Activated B cell treated with CpG ODN at 0.5 μM for 24 hours (primary cell): ENCODE measurements around the gene ITGB4. TPM values are rescaled to one million over a fixed set of nuclear protein-coding genes. Genes with fewer than 3 reads are reported as not detected.

Source experiments
- ATAC-seq: fragments of 200-7000 bp; cut with Tn5 transposase; one replicate; pipeline ENCODE4 v1.10.0; 2021; ENCODE audit warnings: low read depth, mild to moderate bottlenecking, moderate library complexity
- CTCF ChIA-PET: fragments of 350-600 bp; sonication (Branson Sonifier 250); formaldehyde crosslinking; loops from one replicate; lab custom pipeline; 2021; ENCODE audit warnings: antibody characterized with exemption; lab: Charles Lee
- POLR2A ChIA-PET: fragments of 350-600 bp; sonication (Branson Sonifier 250); formaldehyde crosslinking; loops from one replicate; lab custom pipeline; 2021; ENCODE audit warnings: antibody characterized with exemption; lab: Charles Lee
- DNase-seq: peaks from one replicate; pipeline ENCODE4 v3.0.0; 2022
- H3K27ac Mint-ChIP-seq: one replicate; pipeline ENCODE4 v1.8.0; 2020; ENCODE audit warnings: mixed read lengths
- H3K27me3 Mint-ChIP-seq: one replicate; pipeline ENCODE4 v1.8.0; 2021; ENCODE audit warnings: mixed read lengths
- H3K36me3 Mint-ChIP-seq: one replicate; pipeline ENCODE4 v1.8.0; 2021; ENCODE audit warnings: low read depth, mixed read lengths
- H3K4me1 Mint-ChIP-seq: one replicate; pipeline ENCODE4 v1.8.0; 2021; ENCODE audit warnings: mixed read lengths
- H3K4me3 Mint-ChIP-seq: one replicate; pipeline ENCODE4 v1.8.0; 2020; ENCODE audit warnings: mild to moderate bottlenecking, mixed read lengths
- H3K9me3 Mint-ChIP-seq: one replicate; pipeline ENCODE4 v1.8.0; 2020; ENCODE audit warnings: mixed read lengths
- CTCF ChIP-seq: fragments of 200-600 bp; IDR thresholded peaks from one replicate; pipeline ENCODE4 v1.8.0; 2022; ENCODE audit warnings: antibody characterized with exemption, mild to moderate bottlenecking
- intact Hi-C: fragments of 100-400 bp; cut with micrococcal nuclease; formaldehyde crosslinking; loops from one replicate; pipeline ENCODE4 v1.15.1; 2024
- total RNA-seq: library from RNA; stranded (reverse); gene quantifications from 2 replicates; pipeline ENCODE4 v1.2.3, GENCODE V29; 2022

The ITGB4 gene
- total RNA-seq: 2.1 and 2.2 TPM in 2 replicates

GRCh38 chr17:75720656-75721462 is at the start of gene ITGB4:
Gene ITGB4, plus strand, starts transcription at chr17:75721459. Its CDS starts 3,245 bp downstream, at chr17:75724704.
- no peak within 1 kb of the TSS for H3K27ac Mint-ChIP-seq
- ATAC-seq (peak; percentile 83), DNase-seq (peak; percentile 58)
- POLR2A ChIA-PET: no interaction called here
- intact Hi-C loops: no loop called here
- no peak for TF ChIP-seq CTCF
- H3K4me3 Mint-ChIP-seq: peak within 1 kb of the TSS; percentile 75
- CTCF ChIA-PET: interaction anchor here (0.6 to 0.7 kb wide), 2 partner anchors 46 to 138 kb away, joined by 3 read pairs; no protein-coding TSS in a partner anchor
- H3K4me1 Mint-ChIP-seq: peaks cover 4% of the 10 kb centered on the region
- H3K27me3 Mint-ChIP-seq: peaks cover 8% of the 10 kb centered on the region
- H3K9me3 Mint-ChIP-seq: no peaks in the 10 kb centered on the region
- no peaks in the 10 kb centered on the region for H3K36me3 Mint-ChIP-seq

- intact Hi-C loops: no loop called here
These were observed 49.2 kb upstream of the ITGB4 start for GRCh38 chr17:75672011-75672410.

GRCh38 chr17:75673487-75673886 is 47.8 kb upstream of the ITGB4 start:
- H3K9me3 Mint-ChIP-seq: no peaks in the 10 kb centered on the region
- CTCF ChIA-PET: interaction anchor here (1.3 to 7.7 kb wide), 3 partner anchors 9 to 75 kb away, joined by 4 to 66 read pairs (median 12); no protein-coding TSS in a partner anchor
- DNase-seq (no peak), ATAC-seq (no peak)
- POLR2A ChIA-PET: no interaction called here
- H3K4me1 Mint-ChIP-seq: peaks cover 28% of the 10 kb centered on the region
- H3K36me3 Mint-ChIP-seq: peaks cover 69% of the 10 kb centered on the region
- intact Hi-C loops: no loop called here
- H3K27ac Mint-ChIP-seq: no peak overlapping the region
- no peak for TF ChIP-seq CTCF
- no peaks in the 10 kb centered on the region for H3K27me3 Mint-ChIP-seq
- no peak overlapping the region for H3K4me3 Mint-ChIP-seq

More at GRCh38 chr17:75672011-75672410, 49.2 kb upstream of the ITGB4 start:
- Mint-ChIP-seq H3K36me3 (peaks cover 66% of the 10 kb centered on the region), H3K4me3 (no peak overlapping the region), H3K9me3 (no peaks in the 10 kb centered on the region), H3K27me3 (no peaks in the 10 kb centered on the region), H3K4me1 (peaks cover 19% of the 10 kb centered on the region), H3K27ac (no peak overlapping the region)
- DNase-seq: no peak
- ATAC-seq: no peak
- ChIA-PET POLR2A (no interaction called here), CTCF (interaction anchor here (1.1 to 7.7 kb wide), 6 partner anchors 12 to 81 kb away, joined by 3 to 66 read pairs (median 5); partner anchors contain the start of gene SMIM5)
- TF ChIP-seq CTCF: no peak

- CTCF ChIA-PET: interaction anchor here (1.4 to 7.7 kb wide), 6 partner anchors 10 to 72 kb away, joined by 3 to 66 read pairs (median 8); partner anchors contain the start of genes RECQL5, SAP30BP and SMIM5
- peak overlapping the region; percentile 9 for H3K27ac Mint-ChIP-seq
- POLR2A ChIA-PET: interaction anchor here (0.7 to 1.9 kb wide), 4 partner anchors 10 to 131 kb away, joined by 3 to 16 read pairs (median 4); partner anchors contain the start of genes RECQL5 and SAP30BP
These were observed 44.8 kb upstream of the ITGB4 start for GRCh38 chr17:75676461-75676860.

More at GRCh38 chr17:75676461-75676860, 44.8 kb upstream of the ITGB4 start:
- Mint-ChIP-seq H3K9me3 (no peaks in the 10 kb centered on the region), H3K4me1 (peaks cover 26% of the 10 kb centered on the region), H3K36me3 (peaks cover 70% of the 10 kb centered on the region), H3K27me3 (no peaks in the 10 kb centered on the region), H3K4me3 (no peak overlapping the region)
- DNase-seq: no peak
- TF ChIP-seq CTCF: no peak
- intact Hi-C loops: no loop called here
- no peak for ATAC-seq
